SU-DHL-6 (cell line): ENCODE data around the gene SAMD14.

Source experiments
- H2AFZ ChIP-seq: fragments of 200-600 bp; sonication (generic); 2 replicates; pipeline ENCODE4 v1.6.1; 2014; ENCODE audit warnings: low read depth, mild to moderate bottlenecking, moderate library complexity, mixed read lengths, antibody characterized with exemption, low read length; ENCODE audit not compliant: severe bottlenecking
- H3F3A ChIP-seq: fragments of 200-600 bp; shearing (Covaris generic); 2 replicates; pipeline ENCODE4 v1.6.0; 2016; ENCODE audit warnings: antibody characterized with exemption, mild to moderate bottlenecking; ENCODE audit not compliant: insufficient read depth
- H3K27ac ChIP-seq: fragments of 200-600 bp; sonication (generic); 2 replicates; pipeline ENCODE4 v1.5.1; 2016; ENCODE audit warnings: low read depth, mild to moderate bottlenecking, low read length, moderate library complexity, mixed read lengths
- H3K27me3 ChIP-seq: fragments of 200-600 bp; sonication (generic), shearing (Covaris generic); 2 replicates; pipeline ENCODE4 v1.6.0; 2014; ENCODE audit warnings: mild to moderate bottlenecking, low read length
- H3K36me3 ChIP-seq: fragments of 200-600 bp; sonication (generic); 2 replicates; pipeline ENCODE4 v1.6.1; 2014; ENCODE audit warnings: mild to moderate bottlenecking, low read length, mixed read lengths
- H3K4me2 ChIP-seq: fragments of 300-600, 200-600 bp; shearing (Covaris generic), sonication (generic); 2 replicates; pipeline ENCODE4 v1.6.0; 2014; ENCODE audit warnings: low read length, low read depth, mild to moderate bottlenecking; ENCODE audit not compliant: poor library complexity, severe bottlenecking
- H3K4me3 ChIP-seq: fragments of 200-600 bp; sonication (generic); 2 replicates; pipeline ENCODE4 v1.5.1; 2014; ENCODE audit warnings: antibody characterized with exemption, low read length, mild to moderate bottlenecking, mixed read lengths; ENCODE audit not compliant: insufficient read depth, poor library complexity, severe bottlenecking
- H3K79me2 ChIP-seq: fragments of 200-600 bp; sonication (generic); 2 replicates; pipeline ENCODE4 v1.6.1; 2014; ENCODE audit warnings: mild to moderate bottlenecking, low read length, moderate library complexity; ENCODE audit not compliant: insufficient read depth
- H3K9ac ChIP-seq: fragments of 200-600 bp; sonication (generic); 2 replicates; pipeline ENCODE4 v1.7.0; 2014; ENCODE audit warnings: mild to moderate bottlenecking, low read length
- H3K9me2 ChIP-seq: fragments of 200-600 bp; sonication (generic); replicated peaks from 2 replicates; pipeline ENCODE4 v1.6.1; 2014; ENCODE audit warnings: low read length; ENCODE audit not compliant: insufficient read depth
- H3K9me3 ChIP-seq: fragments of 200-600 bp; sonication (generic); 2 replicates; pipeline ENCODE4 v1.6.1; 2014; ENCODE audit warnings: low read length, mixed read lengths; ENCODE audit not compliant: insufficient read depth
- H4K20me1 ChIP-seq: fragments of 200-600 bp; sonication (generic); 2 replicates; pipeline ENCODE4 v1.6.1; 2014; ENCODE audit warnings: low read depth, mild to moderate bottlenecking, antibody characterized with exemption, low read length, moderate library complexity, mixed read lengths
- CTCF ChIP-seq: fragments of 200-600 bp; sonication (generic); IDR thresholded peaks from one replicate; pipeline ENCODE4 v1.5.1; 2017; ENCODE audit warnings: antibody characterized with exemption, mild to moderate bottlenecking, low read length, moderate library complexity; ENCODE audit not compliant: insufficient read depth, poor library complexity, severe bottlenecking
- EZH2phosphoT487 ChIP-seq: fragments of 200-600 bp; sonication (generic), shearing (Covaris generic); conservative IDR thresholded peaks from 2 replicates; pipeline ENCODE4 v1.6.1; 2018; ENCODE audit warnings: mild to moderate bottlenecking, antibody characterized with exemption, low read length, moderate library complexity, mixed read lengths

SAMD14 gene

GRCh38 chr17:50118076-50118827 is 11.7 kb downstream of the SAMD14 start:
- no peaks in the 10 kb centered on the region for H3K79me2 ChIP-seq
- H2AFZ ChIP-seq: no peak overlapping the region
- H3K4me2 ChIP-seq: no peak overlapping the region
- no peaks in the 10 kb centered on the region for H3F3A ChIP-seq
- no peaks in the 10 kb centered on the region for H3K36me3 ChIP-seq
- H3K9me2 ChIP-seq: no peaks in the 10 kb centered on the region
- no peak overlapping the region for H3K9ac ChIP-seq
- no peaks in the 10 kb centered on the region for H3K27me3 ChIP-seq
- no peak overlapping the region for H3K4me3 ChIP-seq
- no peaks in the 10 kb centered on the region for H4K20me1 ChIP-seq
- H3K9me3 ChIP-seq: no peaks in the 10 kb centered on the region
- no peak overlapping the region for H3K27ac ChIP-seq
- TF ChIP-seq CTCF: no peak
- no peak for TF ChIP-seq EZH2phosphoT487

- TF ChIP-seq EZH2phosphoT487 (no peak), CTCF (no peak)
- Histone ChIP-seq H2AFZ (no peak overlapping the region), H3K27ac (no peak overlapping the region), H3K9me3 (no peaks in the 10 kb centered on the region), H4K20me1 (no peaks in the 10 kb centered on the region), H3F3A (no peaks in the 10 kb centered on the region), H3K4me2 (no peak overlapping the region), H3K4me3 (no peak overlapping the region), H3K36me3 (no peaks in the 10 kb centered on the region), H3K9me2 (no peaks in the 10 kb centered on the region), H3K79me2 (no peaks in the 10 kb centered on the region), H3K9ac (no peak overlapping the region), H3K27me3 (no peaks in the 10 kb centered on the region)
Observed at GRCh38 chr17:50117202-50118051, 12.5 kb downstream of the SAMD14 start.

- Histone ChIP-seq H3K9me2 (no peaks in the 10 kb centered on the region), H3K36me3 (no peaks in the 10 kb centered on the region), H3K27ac (no peak overlapping the region)
Observed at GRCh38 chr17:50115756-50116155, 14.2 kb downstream of the SAMD14 start.

More at GRCh38 chr17:50115756-50116155, 14.2 kb downstream of the SAMD14 start:
- Histone ChIP-seq H4K20me1 (no peaks in the 10 kb centered on the region), H3K4me2 (no peak overlapping the region), H3K9me3 (no peaks in the 10 kb centered on the region), H3F3A (no peaks in the 10 kb centered on the region), H3K27me3 (no peaks in the 10 kb centered on the region), H3K79me2 (no peaks in the 10 kb centered on the region), H3K4me3 (no peak overlapping the region), H3K9ac (no peak overlapping the region), H2AFZ (no peak overlapping the region)
- TF ChIP-seq EZH2phosphoT487: no peak
- no peak for TF ChIP-seq CTCF
